ENCODE measurements around the gene COX17. TPM values are rescaled to one million over a fixed set of nuclear protein-coding genes. Genes with fewer than 3 reads are reported as not detected.

The COX17 gene
- polyA plus RNA-seq, 1 donor (not counting 4 experiments of a cell fraction or from before 2014, with no cell fraction given): 40.6 TPM

GRCh38 chr3:119637679-119638477 is 39.3 kb downstream of the COX17 start:
- Histone ChIP-seq H3K9me3 (ENCODE audit: control insufficient read depth, low read depth, low read length) (no peaks in the 10 kb centered on the region), H2AFZ (ENCODE audit: control insufficient read depth, low read length) (peak overlapping the region; percentile 46), H3K79me2 (ENCODE audit: control insufficient read depth, insufficient read depth, low read length) (no peaks in the 10 kb centered on the region), H3K9me1 (ENCODE audit: control insufficient read depth, extremely low read depth, insufficient read depth, low read length) (no peaks in the 10 kb centered on the region), H3K4me1 (ENCODE audit: control insufficient read depth, extremely low read depth, insufficient read depth, low read length) (peaks cover 26% of the 10 kb centered on the region), H3K27ac (ENCODE audit: control insufficient read depth, insufficient read depth, low read length) (peak overlapping the region; percentile 78), H3K27me3 (ENCODE audit: control insufficient read depth, extremely low read depth, insufficient read depth, low read length) (no peaks in the 10 kb centered on the region), H3K36me3 (ENCODE audit: control insufficient read depth in 2 of 2, extremely low read depth in 1 of 2, insufficient read depth in 2 of 2, low read length in 2 of 2) (no peaks in the 10 kb centered on the region), H4K20me1 (ENCODE audit: control insufficient read depth, extremely low read depth, insufficient read depth, low read length) (no peaks in the 10 kb centered on the region), H3K4me2 (ENCODE audit: control insufficient read depth, extremely low read depth, insufficient read depth, low read depth, low read length) (peak overlapping the region; percentile 59), H3K4me3 (ENCODE audit: control insufficient read depth in 2 of 3, extremely low read depth in 1 of 3, insufficient read depth in 2 of 3, low read depth in 1 of 3, low read length in 3 of 3) (peak overlapping the region in 1 of 3 experiments; percentile 23), H3K9ac (ENCODE audit: control insufficient read depth, extremely low read depth, insufficient read depth, low read length) (peak overlapping the region; percentile 23)
- no peak for DNase-seq (ENCODE audit: low read depth, low spot score)
- FAIRE-seq: peak; percentile 74
- dilution Hi-C loops (cut with MboI; ENCODE audit: extremely low pct_ligation_motif_present, low sequenced_read_pairs): no loop called here
- no peak for TF ChIP-seq CTCF (optimal IDR thresholded peaks at IDR 0.05 in 1 of 3, IDR thresholded peaks at IDR 0.05 in 1 of 3, conservative IDR thresholded peaks at IDR 0.05 in 1 of 3; ENCODE audit: extremely low read depth in 1 of 3, insufficient read depth in 2 of 3, low read length in 3 of 3)
- TF ChIP-seq EZH2 (IDR thresholded peaks at IDR 0.05; ENCODE audit: low read length): no peak

- Histone ChIP-seq H3K4me3 (ENCODE audit: control insufficient read depth in 2 of 3, extremely low read depth in 1 of 3, insufficient read depth in 2 of 3, low read depth in 1 of 3, low read length in 3 of 3) (no peak overlapping the region), H3K27ac (ENCODE audit: control insufficient read depth, insufficient read depth, low read length) (no peak overlapping the region), H3K4me2 (ENCODE audit: control insufficient read depth, extremely low read depth, insufficient read depth, low read depth, low read length) (no peak overlapping the region), H3K4me1 (ENCODE audit: control insufficient read depth, extremely low read depth, insufficient read depth, low read length) (peaks cover 24% of the 10 kb centered on the region), H4K20me1 (ENCODE audit: control insufficient read depth, extremely low read depth, insufficient read depth, low read length) (no peaks in the 10 kb centered on the region), H3K27me3 (ENCODE audit: control insufficient read depth, extremely low read depth, insufficient read depth, low read length) (no peaks in the 10 kb centered on the region), H3K9me1 (ENCODE audit: control insufficient read depth, extremely low read depth, insufficient read depth, low read length) (no peaks in the 10 kb centered on the region), H3K79me2 (ENCODE audit: control insufficient read depth, insufficient read depth, low read length) (no peaks in the 10 kb centered on the region), H3K9me3 (ENCODE audit: control insufficient read depth, low read depth, low read length) (no peaks in the 10 kb centered on the region), H3K9ac (ENCODE audit: control insufficient read depth, extremely low read depth, insufficient read depth, low read length) (no peak overlapping the region), H3K36me3 (ENCODE audit: control insufficient read depth in 2 of 2, extremely low read depth in 1 of 2, insufficient read depth in 2 of 2, low read length in 2 of 2) (no peaks in the 10 kb centered on the region), H2AFZ (ENCODE audit: control insufficient read depth, low read length) (no peak overlapping the region)
- FAIRE-seq (no peak), DNase-seq (ENCODE audit: low read depth, low spot score) (no peak)
- dilution Hi-C loops (cut with MboI; ENCODE audit: extremely low pct_ligation_motif_present, low sequenced_read_pairs): no loop called here
- TF ChIP-seq EZH2 (IDR thresholded peaks at IDR 0.05; ENCODE audit: low read length) (no peak), CTCF (optimal IDR thresholded peaks at IDR 0.05 in 1 of 3, IDR thresholded peaks at IDR 0.05 in 1 of 3, conservative IDR thresholded peaks at IDR 0.05 in 1 of 3; ENCODE audit: extremely low read depth in 1 of 3, insufficient read depth in 2 of 3, low read length in 3 of 3) (no peak)
Observed at GRCh38 chr3:119636891-119637611, 40.2 kb downstream of the COX17 start.

All from keratinocyte (primary cell).